Liver (tissue), 3 donors: ENCODE results near the gene MYLK2.

Experiments
- EGR1 ChIP-seq, 2 donors: IDR thresholded peaks; 2 replicates each; pipeline ENCODE4 v1.6.1; 2016 to 2018; ENCODE audit warnings: antibody characterized with exemption in 2 of 2, low read depth in 2 of 2
- RAD21 ChIP-seq, 2 donors: IDR thresholded peaks; 2 replicates each; pipeline ENCODE4 v1.6.1; 2016; ENCODE audit warnings: antibody characterized with exemption in 2 of 2, mild to moderate bottlenecking in 2 of 2
- YY1 ChIP-seq: IDR thresholded peaks from 2 replicates; pipeline ENCODE4 v1.6.1; 2016; ENCODE audit warnings: antibody characterized with exemption, mild to moderate bottlenecking
- TF ChIP-seq, protein P1 (sequence below): fragments of 150-350 bp; IDR thresholded peaks from 2 replicates; pipeline ENCODE4 v1.5.1; 2017; ENCODE audit warnings: improper control_type of control experiment, low read depth, low read length; ENCODE audit not compliant: missing input control
- donor health status: healthy.
- donor health status: healthy.

DNA sequence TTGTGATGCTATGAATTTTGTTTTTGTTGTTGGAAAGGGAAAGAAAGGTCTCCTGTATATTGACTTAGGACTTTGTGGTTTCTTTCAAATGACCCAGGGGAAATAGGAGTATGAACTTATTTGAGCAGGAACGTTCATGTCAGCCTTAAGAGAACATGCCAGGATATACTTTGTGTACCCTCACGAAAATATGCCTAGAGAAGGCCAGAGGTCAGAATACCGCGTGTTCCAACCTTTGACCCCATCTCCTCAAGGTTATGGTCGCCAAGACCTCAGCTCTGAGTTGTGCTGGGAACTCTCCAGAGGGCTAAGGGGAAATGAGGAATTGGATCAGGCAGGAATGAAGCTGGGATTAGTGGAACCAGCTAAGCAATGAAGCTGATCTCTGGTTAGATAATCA, 62.8 kb downstream of the MYLK2 start:
- TF ChIP-seq, protein P1, sequence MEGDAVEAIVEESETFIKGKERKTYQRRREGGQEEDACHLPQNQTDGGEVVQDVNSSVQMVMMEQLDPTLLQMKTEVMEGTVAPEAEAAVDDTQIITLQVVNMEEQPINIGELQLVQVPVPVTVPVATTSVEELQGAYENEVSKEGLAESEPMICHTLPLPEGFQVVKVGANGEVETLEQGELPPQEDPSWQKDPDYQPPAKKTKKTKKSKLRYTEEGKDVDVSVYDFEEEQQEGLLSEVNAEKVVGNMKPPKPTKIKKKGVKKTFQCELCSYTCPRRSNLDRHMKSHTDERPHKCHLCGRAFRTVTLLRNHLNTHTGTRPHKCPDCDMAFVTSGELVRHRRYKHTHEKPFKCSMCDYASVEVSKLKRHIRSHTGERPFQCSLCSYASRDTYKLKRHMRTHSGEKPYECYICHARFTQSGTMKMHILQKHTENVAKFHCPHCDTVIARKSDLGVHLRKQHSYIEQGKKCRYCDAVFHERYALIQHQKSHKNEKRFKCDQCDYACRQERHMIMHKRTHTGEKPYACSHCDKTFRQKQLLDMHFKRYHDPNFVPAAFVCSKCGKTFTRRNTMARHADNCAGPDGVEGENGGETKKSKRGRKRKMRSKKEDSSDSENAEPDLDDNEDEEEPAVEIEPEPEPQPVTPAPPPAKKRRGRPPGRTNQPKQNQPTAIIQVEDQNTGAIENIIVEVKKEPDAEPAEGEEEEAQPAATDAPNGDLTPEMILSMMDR: no peak
- TF ChIP-seq YY1 (no peak), EGR1 (IDR thresholded peaks at IDR 0.05; ENCODE audit: low read depth in 2 of 2) (no peak), RAD21 (IDR thresholded peaks at IDR 0.05) (no peak)
